ENCODE data around the gene CCDC188.

Gene CCDC188

GRCh38 chr22:20150381-20151275 lies at the start of gene CCDC188:
Gene CCDC188, minus strand, starts transcription at chr22:20151055. Its CDS starts 69 bp downstream, at chr22:20150986.
- DNase-seq: no peak

DNA sequence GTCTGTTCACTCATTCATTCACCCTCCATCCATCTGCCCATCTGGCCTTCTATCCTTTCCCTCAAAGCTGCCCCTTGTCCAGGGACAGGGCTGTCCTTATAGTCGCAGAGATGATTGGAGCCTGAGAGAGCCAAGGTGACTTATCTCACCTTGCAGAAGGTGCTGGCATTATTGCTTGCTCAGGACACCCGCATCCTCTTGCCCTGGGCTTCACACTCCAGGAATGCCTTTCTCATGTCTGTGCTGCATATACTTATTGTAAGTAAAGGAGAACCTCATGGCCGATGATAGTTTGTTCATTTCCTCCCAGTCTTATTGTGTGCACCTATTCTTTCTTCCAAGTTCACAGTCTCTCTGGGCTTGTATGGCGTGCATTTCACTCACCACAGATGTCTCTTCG lies 49.1 kb upstream of the CCDC188 start:
- no peak for DNase-seq

- DNase-seq: no peak
Observed at GRCh38 chr22:20199413-20199842, 48.6 kb upstream of the CCDC188 start.

GRCh38 chr22:20198557-20199319 lies 47.9 kb upstream of the CCDC188 start:
- no peak for DNase-seq

DNA sequence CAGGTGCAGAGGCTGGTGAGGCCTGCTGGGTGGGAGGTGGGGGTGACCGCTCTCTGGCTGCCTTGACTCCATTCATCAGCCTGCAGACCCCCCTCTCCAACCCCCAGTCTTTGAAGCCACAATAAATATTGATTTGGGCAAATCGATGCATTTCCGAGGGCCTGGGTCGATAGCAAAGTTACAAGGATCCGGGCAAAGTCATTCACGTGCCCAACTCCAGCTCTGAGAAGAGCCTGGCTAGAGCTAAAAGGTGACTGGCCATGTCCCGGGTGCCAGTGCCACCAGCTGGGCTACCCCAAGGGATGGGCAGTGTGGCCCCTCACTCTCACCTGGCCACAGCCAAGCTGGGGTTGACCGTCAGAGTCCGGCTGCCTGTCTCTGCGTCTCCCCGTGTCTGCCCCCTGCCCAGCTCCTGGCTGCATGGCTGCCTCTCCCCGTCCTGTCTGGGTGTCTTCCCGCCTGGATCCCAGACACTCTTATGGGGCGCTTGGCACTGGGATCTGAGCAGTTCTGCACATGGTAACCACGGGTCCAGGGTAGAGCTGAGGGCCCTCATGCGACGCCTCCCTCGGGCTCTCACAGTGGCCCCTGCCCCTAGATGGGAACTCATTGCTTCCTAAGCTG lies 46.7 kb upstream of the CCDC188 start:
- DNase-seq: no peak

DNA sequence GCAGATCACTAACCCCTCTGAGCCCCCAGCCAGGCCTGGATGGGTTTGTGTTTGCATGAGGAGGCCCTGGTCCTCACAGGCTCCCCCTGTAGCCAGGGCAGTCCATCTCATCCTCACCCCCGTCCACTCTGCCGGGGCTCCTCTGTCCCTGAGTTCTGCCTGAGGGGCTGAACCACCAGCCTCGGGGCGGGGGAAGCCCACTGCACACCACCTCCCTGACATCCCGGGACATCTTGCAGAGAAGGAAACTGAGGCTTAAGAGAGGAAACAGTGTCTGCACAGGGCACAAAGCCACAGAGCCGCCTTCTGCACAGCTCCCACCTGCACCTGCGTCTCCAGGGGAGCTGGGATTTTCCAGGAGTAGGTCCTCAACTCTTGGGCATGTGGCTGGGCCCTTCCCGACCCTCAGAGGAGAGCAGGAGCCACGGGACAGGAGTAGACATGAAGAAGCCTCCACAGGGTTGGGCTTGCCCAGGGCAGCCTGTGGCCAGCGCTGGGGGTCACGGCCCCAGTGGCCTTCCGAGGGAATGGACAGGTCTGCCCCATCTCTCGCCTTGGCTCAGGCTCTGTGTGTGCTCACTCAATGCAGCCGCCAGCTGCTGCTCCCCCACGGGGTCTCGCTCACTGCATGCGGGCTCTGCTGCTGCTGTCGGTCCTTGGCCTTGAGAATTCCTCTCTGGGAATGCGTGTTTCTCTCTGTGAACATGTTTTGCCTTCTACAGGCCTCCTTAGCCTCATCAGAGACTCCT lies 45.4 kb upstream of the CCDC188 start:
- no peak for DNase-seq

DNA sequence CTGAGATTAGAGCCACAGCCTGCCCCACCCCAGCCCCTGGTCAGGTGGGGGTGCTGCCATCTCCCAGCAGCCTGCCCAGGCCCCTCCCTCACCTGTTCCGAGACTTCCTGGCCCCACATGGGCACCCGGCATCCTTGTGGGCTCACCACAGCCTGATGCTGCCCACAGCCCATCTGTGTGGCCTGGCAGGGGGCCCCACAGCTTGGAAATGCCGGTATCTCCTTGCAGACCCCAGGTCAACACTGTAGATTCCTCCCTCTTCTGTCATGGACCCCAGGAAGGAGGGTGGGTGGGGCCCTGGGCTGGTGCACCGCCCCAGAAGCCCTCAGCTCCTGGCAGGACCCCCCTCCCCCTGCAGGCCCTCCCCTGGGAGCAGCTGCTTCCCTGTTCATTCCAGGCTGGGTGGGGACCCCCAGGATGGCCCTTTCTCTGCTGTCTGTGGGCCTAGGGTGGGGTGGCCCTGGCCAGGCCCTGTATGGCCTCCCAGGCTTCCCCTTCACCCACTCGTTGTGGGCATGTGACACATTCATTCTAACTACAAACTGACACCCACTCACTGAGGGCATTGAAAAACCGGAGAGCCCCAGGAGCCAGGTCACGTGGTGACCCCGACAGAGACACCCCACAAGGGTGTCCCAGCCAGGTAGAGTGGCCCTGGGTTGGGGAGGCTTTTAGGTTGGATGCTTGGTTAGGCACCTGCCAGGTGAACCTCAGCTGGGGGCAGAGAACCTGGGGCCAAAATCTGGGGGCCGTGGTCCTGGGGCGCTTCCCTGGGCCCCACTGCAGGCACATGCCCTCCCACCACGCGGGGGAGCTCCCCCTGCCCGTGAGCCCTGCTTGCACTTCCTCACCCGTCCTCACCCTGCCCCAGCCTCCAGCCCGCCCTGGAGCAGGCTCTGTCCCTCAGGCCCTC lies 44.1 kb upstream of the CCDC188 start:
- no peak for DNase-seq

DNA sequence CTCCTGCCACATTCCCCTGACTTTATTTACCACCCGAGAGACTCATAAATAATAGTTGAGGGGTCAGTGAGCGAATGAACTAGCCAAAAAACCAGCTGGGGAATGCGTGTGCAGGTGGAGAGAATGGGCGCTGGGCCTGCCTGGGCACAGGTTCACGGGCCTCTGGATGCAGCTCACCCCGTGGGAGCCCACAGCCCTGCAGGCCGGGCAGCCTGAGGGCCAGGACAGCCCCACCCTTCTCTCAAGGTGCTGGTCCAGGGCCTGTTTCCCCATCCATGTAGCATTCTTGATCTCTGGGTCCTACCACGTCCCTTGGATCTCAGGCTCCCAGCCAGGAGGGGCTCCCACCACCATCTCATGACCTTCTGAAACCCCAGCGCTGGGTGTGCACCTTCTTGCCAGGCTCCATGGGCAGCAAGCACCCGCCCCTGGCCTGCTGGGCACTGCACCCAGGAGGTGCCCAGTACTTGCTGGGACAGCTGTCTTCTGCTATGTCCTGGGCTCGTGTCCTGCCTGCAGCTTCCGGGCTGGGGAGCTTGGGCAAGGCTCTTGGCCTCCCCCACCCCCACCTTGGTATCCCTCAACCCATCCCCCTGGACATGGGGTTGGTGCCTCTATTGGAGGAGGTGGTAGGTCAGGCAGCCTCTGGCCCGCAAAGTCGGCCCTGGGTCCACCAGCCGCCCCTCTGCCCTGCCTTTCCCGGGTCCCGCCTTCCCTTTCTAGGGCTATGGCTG lies 43.1 kb upstream of the CCDC188 start:
- no peak for DNase-seq

DNA sequence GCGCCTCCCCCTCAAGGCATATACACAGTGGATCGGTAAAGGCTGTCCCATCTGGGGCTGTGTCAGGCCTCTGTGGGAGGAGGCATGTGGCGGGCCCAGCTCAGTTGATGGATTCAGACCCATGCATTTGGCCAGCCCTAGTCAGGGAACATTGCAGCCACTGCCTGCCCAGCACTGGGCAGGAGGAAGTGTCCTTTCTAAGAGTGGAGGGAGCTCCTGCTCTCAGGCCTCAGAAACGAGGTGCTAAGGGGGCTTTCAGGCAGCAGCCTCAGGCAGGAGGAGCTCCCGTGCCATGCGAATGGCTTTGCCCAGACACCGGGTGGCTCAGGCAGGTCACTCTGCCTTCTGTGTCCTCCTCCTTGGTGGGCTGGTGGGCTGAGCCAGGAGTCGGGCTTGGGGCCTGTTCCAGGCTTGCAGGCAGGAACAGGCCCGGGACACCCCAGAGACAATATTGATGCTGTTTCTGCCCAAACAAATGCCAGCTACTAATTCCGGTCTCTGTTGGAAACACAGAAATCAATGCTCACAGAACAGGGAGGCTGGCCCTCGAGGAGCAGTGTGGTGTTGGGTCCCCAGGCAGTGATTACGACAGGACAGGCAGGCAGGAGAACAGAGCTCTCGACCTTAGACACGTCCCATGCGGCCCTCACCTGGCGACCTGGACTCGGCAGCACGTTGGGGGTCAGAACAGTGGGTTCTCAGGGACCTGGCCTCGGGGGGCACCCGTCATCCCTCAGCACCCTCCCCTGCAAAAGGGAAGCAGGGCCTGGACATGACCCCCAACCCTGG lies 42.3 kb upstream of the CCDC188 start:
- DNase-seq: no peak

GRCh38 chr22:20192293-20192971 lies 41.6 kb upstream of the CCDC188 start:
- no peak for DNase-seq

- no peak for DNase-seq
Observed at GRCh38 chr22:20191803-20192202, 40.9 kb upstream of the CCDC188 start.

- no peak for DNase-seq
Observed at GRCh38 chr22:20191000-20191515, 40.2 kb upstream of the CCDC188 start.

GRCh38 chr22:20188567-20188877 lies 37.7 kb upstream of the CCDC188 start:
- DNase-seq: no peak

GRCh38 chr22:20187777-20188566 lies 37.1 kb upstream of the CCDC188 start:
- DNase-seq: no peak

- DNase-seq: no peak
Observed at GRCh38 chr22:20186871-20187546, 36.2 kb upstream of the CCDC188 start.

- no peak for DNase-seq
Observed at GRCh38 chr22:20186183-20186870, 35.5 kb upstream of the CCDC188 start.

DNA sequence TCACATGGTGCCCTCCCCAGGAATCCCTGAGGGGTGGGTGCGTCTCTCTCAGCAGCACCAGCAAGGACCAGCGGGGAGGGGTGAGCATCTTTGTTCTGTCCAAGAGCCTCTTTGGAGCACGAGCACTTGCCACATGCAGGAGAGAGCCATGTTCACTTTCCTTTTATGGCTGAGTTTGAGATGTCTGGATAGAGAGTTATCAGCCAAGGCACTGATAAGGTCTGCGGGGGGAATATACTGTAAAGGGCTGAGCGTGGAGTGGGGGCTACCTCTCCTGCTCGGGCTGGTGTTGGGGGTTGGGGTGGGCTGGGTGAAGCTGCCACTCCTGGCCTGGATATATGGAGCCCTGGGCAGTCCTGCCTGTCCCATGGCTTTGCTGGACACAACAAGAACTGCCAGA lies 34.9 kb upstream of the CCDC188 start:
- DNase-seq: no peak

Measured in amniotic stem cell (primary cell).